ENCODE data around the gene CARS1.

Gene CARS1

DNA sequence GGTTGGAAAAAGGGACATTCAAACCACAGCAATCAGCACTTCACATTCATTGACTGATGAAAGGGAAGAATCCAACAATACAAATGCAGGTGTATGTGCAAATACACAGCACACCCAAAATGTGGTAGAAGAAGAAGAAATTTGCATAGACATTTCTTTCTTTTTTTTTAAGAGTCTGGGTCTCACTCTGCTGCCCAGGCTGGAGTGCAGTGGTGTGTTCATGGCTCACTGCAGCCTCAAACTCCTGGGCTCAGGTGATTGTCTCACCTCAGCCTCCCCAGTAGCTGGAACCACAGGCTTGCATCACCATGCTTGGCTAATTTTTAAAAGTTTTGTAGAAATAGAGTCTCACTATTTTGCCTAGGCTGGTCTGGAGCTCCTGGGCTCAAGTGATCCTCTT lies 21.9 kb downstream of the CARS1 start:
- TF ChIP-seq, protein P1, sequence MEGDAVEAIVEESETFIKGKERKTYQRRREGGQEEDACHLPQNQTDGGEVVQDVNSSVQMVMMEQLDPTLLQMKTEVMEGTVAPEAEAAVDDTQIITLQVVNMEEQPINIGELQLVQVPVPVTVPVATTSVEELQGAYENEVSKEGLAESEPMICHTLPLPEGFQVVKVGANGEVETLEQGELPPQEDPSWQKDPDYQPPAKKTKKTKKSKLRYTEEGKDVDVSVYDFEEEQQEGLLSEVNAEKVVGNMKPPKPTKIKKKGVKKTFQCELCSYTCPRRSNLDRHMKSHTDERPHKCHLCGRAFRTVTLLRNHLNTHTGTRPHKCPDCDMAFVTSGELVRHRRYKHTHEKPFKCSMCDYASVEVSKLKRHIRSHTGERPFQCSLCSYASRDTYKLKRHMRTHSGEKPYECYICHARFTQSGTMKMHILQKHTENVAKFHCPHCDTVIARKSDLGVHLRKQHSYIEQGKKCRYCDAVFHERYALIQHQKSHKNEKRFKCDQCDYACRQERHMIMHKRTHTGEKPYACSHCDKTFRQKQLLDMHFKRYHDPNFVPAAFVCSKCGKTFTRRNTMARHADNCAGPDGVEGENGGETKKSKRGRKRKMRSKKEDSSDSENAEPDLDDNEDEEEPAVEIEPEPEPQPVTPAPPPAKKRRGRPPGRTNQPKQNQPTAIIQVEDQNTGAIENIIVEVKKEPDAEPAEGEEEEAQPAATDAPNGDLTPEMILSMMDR (IDR thresholded peaks at IDR 0.05; ENCODE audit: low read depth, low read length, missing control alignments): no peak
- H3K4me3 ChIP-seq (ENCODE audit: low read depth, low read length): no peak overlapping the region
- DNase-seq (ENCODE audit: low read depth): no peak

DNA sequence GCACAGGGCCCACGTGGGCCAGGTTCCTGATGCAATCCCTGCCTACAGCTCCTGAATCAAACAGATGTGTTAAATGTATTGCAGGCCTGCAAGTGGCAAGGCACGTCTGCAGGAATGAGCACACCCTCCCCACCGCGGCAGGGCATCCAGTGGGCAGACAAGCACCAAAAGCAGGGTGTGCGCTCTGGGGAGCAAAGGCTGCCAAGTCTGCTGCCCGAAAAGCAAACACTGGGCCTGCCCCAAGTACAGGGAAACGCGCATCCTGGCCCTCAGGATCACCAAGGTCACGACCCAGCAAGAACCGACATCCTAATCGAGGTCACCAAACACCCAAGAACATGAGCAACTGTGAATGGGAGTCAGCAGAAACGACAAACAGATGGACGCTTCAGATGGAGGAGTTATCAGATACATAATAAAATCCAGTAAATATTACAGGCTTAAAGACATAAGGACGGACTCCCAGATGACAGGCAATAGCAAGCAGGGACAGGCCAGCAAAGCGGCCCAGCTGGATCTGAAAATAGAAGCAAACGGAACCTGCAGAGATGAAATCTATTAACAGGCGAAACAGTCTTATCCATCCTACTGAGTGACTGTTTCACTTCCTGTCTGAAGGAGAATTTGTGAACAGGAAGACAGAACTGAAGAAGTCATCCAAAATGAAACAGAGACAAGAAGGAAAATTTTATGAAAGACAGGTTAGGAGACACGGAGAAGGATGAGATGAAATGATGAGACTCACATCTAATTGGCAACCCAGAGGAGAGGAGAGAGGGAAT lies 26.7 kb downstream of the CARS1 start:
- TF ChIP-seq, protein P1 (IDR thresholded peaks at IDR 0.05; ENCODE audit: low read depth, low read length, missing control alignments): no peak
- no peak for DNase-seq (ENCODE audit: low read depth)
- no peak overlapping the region for H3K4me3 ChIP-seq (ENCODE audit: low read depth, low read length)

DNA sequence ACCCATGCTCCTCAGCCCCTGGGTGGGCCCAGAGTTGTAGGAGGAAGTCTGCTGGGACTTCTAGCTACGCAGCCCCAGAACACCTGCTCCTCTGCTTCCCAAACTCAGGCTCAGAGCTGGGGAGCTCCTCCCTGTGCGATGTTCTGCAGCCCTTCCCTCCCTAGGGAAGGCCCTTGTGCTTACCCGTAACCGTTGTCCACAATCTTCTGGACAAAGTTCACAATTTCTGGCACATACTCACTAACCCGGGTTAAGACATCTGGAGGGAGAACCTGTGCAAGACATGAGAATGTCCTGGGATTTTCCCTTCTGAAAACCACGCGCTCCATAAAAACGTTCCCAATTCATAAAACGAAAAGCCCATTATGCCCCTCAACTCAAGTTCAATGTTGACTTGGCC lies 28.4 kb downstream of the CARS1 start:
- TF ChIP-seq, protein P1 (IDR thresholded peaks at IDR 0.05; ENCODE audit: low read depth, low read length, missing control alignments): no peak
- DNase-seq (ENCODE audit: low read depth): no peak
- H3K4me3 ChIP-seq (ENCODE audit: low read depth, low read length): no peak overlapping the region

DNA sequence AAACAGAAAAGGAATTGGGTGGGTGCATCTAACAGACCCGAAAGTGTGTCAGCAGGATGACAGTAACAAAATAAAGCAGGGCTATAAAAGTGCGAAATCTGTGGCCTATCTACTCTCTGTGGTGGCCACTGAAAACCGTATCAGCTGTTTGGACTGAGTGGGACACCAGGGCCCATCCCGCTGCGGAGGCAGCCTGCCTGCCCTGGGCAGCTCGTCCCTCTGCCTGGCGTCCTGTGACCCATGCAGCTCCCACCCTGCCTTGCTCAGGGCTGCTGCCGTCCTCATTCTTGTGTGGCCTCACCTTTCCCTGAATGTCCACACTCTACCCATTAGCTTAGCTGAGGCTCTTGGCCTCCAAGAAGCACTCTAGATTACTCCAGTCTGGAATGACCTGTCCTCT lies 30.4 kb downstream of the CARS1 start:
- TF ChIP-seq, protein P1 (IDR thresholded peaks at IDR 0.05; ENCODE audit: low read depth, low read length, missing control alignments): no peak
- no peak overlapping the region for H3K4me3 ChIP-seq (ENCODE audit: low read depth, low read length)
- DNase-seq (ENCODE audit: low read depth): no peak

DNA sequence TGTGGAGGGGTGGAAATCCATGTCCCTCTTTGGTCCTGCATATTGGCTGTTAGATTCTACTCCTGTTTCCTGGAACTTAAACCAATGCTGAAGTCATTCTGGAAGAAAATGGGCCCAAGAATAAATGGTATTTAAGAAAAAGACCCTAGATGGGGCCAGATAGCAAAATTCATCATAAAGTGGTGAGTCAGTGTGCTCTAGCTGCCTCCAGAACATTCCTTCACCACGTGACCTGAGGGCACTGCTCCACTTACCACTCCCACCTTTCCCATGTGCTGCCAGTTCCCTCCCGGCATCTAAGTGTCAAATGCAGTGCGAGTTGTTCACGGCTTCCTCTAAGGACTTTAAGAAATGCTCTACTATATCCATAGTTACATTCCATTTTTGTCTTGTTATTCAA lies 34.2 kb downstream of the CARS1 start:
- DNase-seq (ENCODE audit: low read depth): no peak

DNA sequence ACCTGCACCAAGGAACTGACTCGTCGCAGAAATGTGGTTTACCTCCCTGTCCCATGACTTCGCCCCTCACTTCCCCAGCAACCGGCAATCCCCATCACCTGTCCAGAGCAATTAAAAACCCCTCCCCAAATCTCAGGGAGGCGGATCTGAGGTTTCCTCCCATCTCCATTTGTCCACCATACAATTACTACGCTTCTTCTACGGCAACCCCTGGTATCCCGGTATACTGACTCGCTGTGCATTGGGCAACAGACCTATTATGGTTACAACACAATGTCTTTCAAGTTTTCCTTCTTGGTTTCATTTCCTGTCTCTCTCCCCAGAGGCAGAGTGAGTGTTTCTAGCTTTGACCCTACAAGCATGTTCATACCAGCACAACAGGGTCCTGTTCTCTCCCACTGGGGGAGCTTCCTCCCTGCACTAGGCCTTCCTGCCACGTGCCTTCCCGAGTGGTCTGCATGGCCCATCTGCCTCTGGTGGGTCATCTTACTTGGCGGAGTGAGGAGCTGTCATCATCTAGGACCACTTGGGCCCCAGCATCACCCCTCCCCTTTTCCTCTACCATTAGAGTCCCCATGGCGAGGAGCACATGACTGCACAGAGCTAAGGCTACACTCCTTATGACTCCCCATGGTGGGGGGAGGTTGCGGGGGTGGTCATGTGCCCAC lies 34.8 kb downstream of the CARS1 start:
- TF ChIP-seq, protein P1 (IDR thresholded peaks at IDR 0.05; ENCODE audit: low read depth, low read length, missing control alignments): no peak
- H3K4me3 ChIP-seq (ENCODE audit: low read depth, low read length): no peak overlapping the region
- no peak for DNase-seq (ENCODE audit: low read depth)

More for the DNA sequence above, 34.2 kb downstream of the CARS1 start:
- H3K4me3 ChIP-seq (ENCODE audit: low read depth, low read length): no peak overlapping the region
- TF ChIP-seq, protein P1 (IDR thresholded peaks at IDR 0.05; ENCODE audit: low read depth, low read length, missing control alignments): no peak

Measured in GM12864 (cell line).